ENCODE measurements around the gene SLC49A3. TPM values are rescaled to one million over a fixed set of nuclear protein-coding genes. Genes with fewer than 3 reads are reported as not detected.
"Not testable (repeated sequence)": the region's sequence is repeated elsewhere in the genome, so short reads cannot be mapped to it uniquely, and the experiment has no call there.

SLC49A3 gene
- total RNA-seq, result 1 to 10 TPM; 1.1 to 1.3 TPM

DNA sequence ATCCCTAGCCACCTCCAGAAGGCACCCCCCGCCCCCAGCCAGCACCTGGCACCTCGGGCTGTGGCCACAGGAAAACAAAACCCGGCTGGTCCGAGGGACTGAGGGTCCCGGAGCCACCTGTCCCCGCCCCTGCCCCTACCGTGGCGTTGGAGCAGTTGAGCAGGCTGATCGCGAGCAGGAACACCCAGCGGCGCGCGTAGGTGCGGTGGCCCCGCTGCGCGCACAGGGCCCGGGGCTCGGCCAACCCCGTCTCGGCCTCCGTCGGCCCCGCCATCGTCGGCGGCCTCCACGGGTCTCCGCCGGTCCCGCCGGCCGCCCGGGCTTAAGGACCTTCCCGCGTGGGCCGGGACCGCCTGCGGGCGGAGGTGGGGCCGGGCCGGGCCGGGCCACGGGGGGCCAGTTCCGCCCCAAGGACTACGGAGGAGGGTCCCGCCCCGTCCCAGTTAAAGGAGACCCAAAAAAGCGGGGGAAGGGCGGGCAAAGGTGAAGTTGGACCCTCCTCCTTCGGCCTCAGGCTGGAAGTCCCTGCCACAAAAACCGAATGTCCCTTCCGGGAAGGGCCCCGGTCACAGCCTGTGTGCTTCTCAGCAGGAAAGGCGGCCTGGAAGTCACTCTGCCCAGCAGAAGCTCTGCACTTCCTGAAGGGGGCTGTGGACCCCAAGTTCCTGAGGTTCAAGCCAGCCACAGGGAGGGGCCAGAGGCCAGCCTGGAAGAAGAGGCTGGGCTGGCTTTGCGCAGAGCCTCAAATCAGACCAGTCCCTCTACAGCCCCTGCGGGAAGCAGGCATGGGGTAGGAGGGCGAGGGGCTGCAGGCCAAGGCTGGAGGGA is at the start of gene SLC49A3:
SLC49A3 (minus strand) TSS at position 298 of the 828 bp plus-strand sequence; CDS start at position 274, 24 bp downstream.
- CTCF ChIA-PET, result no interaction called here
- POLR2A ChIA-PET, result no interaction called here

DNA sequence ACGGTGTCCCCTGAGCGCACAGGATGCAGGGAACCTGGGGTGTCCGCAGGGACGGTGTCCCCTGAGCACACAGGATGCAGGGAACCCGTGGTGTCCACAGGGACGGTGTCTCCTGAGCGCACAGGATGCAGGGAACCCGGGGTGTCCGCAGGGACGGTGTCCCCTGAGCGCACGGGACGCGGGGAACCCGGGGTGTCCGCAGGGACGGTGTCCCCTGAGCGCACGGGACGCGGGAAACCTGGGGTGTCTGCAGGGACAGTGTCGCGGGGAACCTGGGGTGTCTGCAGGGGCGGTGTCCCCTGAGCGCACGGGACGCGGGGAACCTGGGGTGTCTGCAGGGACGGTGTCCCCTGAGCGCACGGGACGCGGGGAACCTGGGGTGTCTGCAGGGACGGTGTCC is 47.6 kb upstream of the SLC49A3 start:
- CTCF ChIA-PET, result not testable (repeated sequence)

DNA sequence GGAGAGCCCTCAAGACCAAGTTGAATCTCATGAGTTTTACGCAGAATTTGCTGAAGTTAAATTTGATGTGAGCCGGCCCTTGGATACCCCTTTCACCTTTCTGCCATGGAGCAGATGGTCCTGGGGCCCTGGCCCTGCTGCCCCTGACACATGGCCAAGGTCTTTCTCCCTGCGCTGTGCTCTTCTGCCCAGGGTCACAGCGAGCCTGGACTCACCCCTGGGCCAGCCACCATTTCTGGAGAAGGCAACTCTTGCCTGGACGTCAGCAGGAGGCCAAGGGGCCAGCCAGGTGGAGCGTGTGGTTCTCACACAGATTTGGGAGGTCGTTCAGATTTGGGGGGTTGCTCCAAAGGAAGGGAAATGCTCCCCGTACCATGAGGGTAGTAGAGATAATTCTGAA is 46.6 kb upstream of the SLC49A3 start:
- ChIA-PET CTCF (no interaction called here), POLR2A (no interaction called here)

More for the DNA sequence above, 47.6 kb upstream of the SLC49A3 start:
- POLR2A ChIA-PET, result not testable (repeated sequence)

DNA sequence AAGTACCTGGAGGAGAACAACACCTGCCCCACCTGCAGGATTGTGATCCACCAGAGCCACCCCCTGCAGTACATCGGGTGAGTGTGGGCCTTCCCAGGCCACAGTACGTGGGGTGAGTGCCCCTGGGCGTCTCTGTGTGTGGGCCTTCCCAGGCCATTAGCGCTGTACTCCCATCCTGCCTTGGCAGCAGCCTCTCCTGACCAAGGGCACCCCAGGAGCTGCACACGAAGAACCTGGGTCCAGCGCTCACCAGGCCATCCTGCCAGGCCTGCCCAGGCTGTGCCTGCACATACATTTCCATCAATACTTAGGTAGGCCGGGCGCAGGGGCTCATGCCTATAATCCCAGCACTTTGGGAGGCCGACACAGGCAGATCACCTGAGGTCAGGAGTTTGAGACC is 46.0 kb upstream of the SLC49A3 start:
- CTCF ChIA-PET, result no interaction called here
- POLR2A ChIA-PET, result no interaction called here

DNA sequence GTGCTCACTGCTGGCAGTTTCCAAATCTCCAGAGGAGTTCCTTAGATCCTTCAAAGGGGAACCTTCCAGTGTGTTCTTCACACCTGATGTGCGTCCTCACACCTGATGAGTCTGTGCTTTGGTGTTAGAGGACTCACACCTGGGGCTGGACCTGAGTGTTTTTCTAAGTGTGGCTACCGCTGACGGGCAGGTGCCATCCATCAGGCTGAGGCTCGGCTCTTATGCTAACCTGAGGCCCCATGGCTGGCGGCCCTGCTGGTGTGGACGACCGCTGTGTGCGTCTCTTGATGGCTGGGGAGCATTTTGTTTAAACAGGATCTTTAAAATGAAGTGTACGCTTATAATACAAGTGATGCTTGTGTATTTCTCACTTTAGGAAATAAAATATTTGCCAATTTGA is 45.1 kb upstream of the SLC49A3 start:
- CTCF ChIA-PET, result interaction anchor here (0.9 to 1.2 kb wide), 2 partner anchors 8 to 253 kb away, joined by 4 to 5 read pairs; no protein-coding TSS in a partner anchor
- POLR2A ChIA-PET, result no interaction called here

DNA sequence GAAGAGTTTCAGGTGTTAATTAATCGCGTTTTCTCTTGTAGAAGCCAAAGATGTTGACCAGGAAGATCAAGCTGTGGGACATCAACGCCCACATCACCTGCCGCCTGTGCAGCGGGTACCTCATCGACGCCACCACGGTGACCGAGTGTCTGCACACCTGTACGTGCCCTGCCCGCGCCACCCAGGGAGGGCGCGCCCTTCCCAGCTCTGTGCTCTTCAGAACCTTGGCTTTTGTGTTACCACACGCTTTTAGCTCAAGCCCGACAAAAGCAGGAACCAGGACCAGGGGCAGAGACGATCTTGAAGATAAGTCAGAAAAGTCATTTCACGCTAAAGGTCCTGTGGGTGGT is 44.7 kb upstream of the SLC49A3 start:
- POLR2A ChIA-PET, result no interaction called here
- CTCF ChIA-PET, result interaction anchor here (0.9 to 1.2 kb wide), 2 partner anchors 8 to 254 kb away, joined by 4 to 5 read pairs; no protein-coding TSS in a partner anchor

DNA sequence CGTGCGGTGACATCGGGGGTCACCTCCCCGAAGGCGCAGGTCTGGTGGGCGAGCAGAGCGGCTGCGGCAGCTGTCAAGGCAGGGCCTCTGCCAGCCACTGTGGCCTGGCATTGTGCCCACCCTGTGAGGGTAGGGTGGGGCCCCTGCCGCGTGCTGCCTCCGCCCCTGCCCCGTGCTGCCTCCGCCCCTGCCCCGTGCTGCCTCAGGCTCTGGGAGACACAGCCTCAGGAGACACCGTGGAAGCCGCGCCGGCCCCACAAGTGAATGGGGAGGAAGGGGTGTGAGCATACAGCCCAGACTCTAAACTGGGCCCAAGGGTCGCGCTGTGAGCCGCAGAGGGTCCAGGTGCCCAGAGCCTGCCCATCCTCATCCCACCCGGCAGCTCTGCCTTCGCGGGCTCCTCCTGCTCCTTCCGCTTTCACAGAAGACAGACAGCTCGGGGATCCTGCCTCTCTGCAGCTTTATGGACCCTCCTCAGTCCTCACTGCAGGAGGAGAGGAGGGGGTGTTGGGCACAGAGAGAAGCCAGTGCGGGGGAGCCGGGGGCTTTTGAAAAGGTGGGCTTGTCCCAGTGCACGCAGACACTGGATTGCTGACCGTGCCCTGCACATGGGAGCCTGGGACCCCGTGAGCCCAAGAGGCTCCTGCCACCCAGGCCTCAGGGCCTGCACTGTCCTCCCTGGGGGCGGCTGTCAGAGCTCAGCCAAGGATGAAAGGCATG is 44.1 kb upstream of the SLC49A3 start:
- CTCF ChIA-PET, result interaction anchor here (0.9 to 1.2 kb wide), 2 partner anchors 9 to 254 kb away, joined by 4 to 5 read pairs; no protein-coding TSS in a partner anchor
- POLR2A ChIA-PET, result no interaction called here

DNA sequence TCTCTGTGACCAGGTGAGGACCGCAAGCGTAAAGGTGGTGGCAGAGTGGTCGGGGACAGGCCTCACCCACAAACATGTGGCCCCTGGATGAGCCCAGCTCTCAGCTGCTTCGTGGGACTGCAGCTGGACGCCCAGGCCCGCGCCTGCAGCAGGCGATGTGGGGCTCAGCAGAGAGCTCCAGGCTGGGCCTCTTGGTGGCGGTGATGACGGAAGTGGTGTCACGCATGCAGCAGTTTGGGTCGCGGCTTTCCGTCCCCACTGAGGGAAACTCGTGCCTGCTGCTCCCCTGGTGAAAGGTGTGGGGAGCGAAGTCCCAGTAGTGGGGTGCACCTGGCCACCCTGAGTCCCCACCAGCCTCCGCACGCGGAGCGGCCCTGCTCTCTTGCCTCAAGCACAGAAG is 43.5 kb upstream of the SLC49A3 start:
- ChIA-PET CTCF (no interaction called here), POLR2A (no interaction called here)

DNA sequence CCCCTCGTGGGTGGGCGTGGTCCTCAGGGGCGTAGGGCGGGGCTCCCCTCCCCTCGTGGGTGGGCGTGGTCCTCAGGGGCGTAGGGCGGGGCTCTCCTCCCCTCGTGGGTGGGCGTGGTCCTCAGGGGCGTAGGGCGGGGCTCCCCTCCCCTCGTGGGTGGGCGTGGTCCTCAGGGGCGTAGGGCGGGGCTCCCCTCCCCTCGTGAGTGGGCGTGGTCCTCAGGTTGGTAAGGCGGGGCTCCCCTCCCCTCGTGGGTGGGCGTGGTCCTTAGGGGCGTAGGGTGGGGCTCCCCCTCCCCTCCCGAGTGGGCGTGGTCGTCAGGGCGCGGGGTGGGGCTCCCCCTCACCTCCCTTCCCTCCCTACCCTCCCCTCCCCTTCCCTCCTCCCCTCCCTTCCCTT is 43.0 kb upstream of the SLC49A3 start:
- CTCF ChIA-PET, POLR2A ChIA-PET: not testable (repeated sequence)

DNA sequence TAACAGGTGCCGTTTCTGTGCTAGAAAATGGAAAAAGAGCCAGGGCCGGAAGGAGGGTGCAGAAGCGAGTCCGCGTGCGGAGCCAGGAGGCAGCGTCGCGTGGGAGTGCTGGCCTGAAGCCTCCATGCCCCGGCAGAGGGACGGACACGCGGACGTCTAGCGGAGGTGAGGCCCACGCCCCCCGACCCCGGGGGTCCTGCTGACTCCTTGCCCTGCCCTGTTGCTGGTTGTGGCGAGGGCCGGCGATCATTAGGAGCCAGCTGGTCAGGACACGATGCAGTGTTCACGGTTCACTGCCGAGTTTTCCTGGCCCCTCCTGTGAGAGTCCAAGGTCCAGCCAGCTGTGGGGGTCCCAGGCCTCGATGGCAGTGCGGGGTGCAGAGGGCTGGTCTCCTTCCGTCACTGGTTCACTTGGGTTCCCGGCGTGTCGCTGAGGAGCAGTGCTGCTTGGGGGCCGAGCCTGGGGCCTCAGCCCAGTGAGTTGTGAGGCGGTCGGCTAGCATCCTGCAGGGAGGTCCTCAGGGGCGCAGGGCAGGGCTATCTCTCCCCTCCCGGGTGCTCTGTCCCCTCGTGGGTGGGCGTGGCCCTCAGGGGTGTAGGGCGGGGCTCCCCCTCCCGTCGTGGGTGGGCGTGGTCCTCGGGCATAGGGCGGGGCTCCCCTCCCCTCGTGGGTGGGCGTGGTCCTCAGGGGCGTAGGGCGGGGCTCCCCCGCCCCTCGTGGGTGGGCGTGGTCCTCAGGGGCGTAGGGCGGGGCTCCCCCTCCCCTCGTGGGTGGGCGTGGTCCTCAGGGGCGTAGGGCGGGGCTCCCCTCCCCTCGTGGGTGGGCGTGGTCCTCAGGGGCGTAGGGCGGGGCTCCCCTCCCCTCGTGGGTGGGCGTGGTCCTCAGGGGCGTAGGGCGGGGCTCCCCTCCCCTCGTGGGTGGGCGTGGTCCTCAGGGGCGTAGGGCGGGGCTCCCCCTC is 42.3 kb upstream of the SLC49A3 start:
- POLR2A ChIA-PET, CTCF ChIA-PET: not testable (repeated sequence)

DNA sequence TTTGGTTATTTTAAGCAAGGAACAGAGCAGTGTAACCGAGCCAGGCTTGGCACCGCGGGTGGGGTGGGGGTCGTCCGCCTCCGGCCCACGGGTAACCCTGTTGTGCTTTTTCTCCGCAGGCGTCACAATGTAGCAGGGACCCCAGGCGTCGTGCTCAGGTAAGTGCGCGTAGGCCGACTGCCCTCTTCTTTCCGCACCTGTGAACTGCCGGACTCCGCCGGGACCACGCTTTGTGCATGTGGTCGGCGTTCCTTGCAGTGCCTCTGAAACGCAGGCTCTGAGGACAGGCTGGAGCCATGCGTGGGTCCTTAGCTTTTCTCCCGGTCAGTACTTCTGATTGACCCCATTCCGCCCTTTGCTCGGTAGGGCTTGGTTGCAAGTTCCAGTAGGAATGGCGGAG is 41.6 kb upstream of the SLC49A3 start:
- CTCF ChIA-PET, result no interaction called here
- POLR2A ChIA-PET, result no interaction called here

DNA sequence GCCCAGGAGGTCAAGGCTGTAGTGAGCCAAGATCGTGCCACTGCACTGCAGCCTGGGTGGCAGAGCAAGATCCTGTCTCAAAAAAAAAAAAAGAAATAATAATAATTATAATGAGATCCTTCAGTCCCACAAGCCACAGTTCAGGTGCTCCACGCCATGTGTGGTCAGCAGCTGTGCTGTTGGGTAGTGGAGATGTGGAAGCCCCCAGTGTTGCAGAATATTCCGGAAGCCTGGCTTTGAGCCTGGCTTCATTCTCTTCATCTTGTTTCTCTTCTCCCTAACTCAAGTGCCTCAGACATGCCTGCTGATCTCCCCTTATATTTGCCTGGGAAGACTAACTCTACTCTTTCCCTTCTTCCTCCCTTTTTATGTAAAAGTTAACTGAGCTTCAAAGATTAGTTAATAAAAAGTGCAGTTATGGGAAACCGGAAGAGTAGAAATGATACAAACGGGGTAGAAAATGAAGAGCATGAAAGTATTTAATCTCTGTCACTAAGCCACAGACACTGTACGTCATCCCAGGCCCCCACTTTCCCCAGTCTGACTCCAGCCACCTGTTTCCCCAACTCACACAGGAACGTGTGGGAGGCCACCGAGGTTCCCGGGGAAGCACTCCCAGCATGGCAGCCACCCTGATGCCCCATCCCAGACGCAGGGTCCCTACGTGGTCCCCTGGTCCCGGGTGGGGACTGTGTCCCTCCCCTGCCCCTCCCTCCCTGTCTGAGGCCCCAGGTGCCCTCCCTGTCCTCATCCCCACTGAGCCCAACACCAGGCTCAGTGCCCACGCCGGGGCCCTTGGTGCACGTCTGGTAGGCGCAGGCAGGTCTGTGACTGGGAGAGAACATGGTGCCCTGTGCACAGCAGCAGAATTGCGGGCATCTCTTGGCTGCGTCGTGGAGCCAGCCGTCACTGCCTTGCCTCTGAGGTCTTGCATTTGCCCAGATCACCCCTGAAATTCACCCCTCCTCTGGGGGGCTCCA is 40.7 kb upstream of the SLC49A3 start:
- ChIA-PET CTCF (no interaction called here), POLR2A (no interaction called here)

DNA sequence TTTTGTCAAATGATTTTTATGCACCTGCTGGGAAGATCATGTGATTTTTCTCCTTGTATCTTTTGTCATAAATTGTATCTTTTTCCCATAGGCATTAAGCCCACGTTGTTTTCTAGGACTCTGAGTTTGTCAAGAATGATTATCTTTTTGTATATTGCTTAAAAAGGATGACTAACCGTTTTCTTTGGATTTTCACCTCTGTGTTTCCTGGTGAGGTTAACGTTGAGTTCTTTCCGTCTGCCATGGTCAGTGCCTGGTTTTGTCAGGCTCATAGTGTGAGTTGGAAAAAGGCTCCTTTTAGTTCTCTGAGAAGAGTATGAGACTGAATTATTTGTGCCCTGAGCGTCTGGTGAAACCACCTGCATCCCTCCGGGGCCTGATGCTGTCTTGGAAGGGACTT is 38.6 kb upstream of the SLC49A3 start:
- POLR2A ChIA-PET, result no interaction called here
- CTCF ChIA-PET, result no interaction called here

DNA sequence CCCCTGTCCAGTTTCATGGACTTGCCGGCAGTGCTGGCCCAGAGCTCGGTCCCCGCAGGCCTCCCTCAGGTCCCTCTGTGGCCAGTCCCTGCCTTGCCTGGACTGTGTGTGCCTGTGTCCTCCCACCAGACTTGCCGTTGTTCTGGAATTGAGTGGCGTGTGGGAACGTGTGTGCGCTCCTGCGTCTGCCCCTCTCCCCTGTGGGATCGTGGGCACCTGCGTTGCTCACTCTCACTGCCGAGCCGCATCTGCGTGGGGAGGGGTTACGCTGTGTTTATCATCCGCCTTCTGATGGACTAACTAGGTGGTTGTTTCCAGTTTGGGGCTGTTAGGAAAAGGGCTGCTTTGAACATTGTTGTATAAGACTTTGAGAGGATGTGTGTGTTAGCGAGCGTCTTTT is 37.9 kb upstream of the SLC49A3 start:
- CTCF ChIA-PET, result no interaction called here

DNA sequence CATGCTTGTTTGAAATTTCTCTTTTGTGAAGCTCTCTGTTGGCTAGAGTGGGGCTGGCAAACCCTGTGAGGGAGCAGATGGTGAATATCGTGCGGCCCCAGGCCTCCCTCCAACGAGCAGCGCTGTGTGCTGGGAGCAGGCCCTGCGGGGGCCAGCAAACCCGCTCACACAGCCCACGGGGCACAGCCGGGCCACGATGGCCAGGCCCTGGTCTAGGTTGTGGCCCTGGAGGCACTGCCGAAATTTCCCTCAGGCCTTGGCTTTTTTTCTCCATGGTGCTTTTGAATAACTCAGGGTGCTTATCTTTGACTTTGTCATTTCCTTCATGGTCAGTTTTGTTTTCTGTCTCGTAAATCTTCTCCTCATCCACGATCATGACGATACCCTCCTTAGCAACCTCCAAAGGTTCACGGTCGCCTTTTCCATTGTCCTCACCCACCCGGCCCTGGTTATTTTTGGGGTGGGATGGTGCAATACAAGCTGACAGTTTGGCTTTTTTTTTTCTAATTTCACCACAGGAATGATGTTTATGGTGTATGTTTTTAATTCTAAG is 37.4 kb upstream of the SLC49A3 start:
- ChIA-PET POLR2A (interaction anchor here (0.7 kb wide), 1 partner anchor 55 kb away, joined by 3 read pairs; no protein-coding TSS in a partner anchor), CTCF (no interaction called here)

More for the DNA sequence above, 37.9 kb upstream of the SLC49A3 start:
- POLR2A ChIA-PET, result interaction anchor here (0.7 kb wide), 1 partner anchor 56 kb away, joined by 3 read pairs; no protein-coding TSS in a partner anchor

DNA sequence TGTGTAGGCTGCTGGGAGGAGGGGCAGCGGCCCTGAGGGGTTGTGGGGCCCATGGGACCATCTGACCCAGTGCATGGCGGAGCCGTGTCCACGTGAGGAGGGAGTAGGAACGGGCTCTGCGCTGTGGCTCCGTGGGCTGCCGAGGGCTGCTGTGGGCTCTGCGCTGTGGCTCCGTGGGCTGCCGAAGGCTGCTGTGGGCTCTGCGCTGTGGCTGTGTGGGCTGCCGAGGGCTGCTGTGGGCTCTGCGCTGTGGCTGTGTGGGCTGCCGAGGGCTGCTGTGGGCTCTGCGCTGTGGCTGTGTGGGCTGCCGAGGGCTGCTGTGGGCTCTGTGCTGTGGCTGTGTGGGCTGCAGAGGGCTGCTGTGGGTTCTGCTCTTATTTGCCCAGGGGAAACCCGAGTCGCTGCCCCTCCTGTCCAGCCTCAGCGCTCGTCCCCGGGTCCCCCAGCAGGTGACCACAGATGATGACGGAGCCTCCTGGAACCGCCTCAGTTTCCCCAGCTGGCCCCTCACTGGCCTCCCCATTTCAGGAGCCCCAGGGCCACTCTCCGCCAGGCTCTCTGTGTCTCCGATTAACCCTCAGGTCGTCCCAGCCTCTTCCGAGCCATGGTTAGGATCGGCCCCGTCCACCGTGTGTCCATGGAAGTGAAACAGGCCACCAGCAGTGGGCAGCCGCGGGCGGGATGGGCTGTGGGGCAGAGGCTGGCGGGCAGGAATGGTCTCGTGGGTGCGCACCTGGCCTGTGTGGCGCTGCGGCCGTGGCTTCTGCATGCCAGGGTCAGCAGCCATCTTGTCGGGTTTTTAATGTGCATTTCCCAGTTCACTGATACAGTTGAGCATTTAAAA is 36.7 kb upstream of the SLC49A3 start:
- CTCF ChIA-PET, result no interaction called here
- POLR2A ChIA-PET, result interaction anchor here (0.7 kb wide), 1 partner anchor 55 kb away, joined by 3 read pairs; no protein-coding TSS in a partner anchor

DNA sequence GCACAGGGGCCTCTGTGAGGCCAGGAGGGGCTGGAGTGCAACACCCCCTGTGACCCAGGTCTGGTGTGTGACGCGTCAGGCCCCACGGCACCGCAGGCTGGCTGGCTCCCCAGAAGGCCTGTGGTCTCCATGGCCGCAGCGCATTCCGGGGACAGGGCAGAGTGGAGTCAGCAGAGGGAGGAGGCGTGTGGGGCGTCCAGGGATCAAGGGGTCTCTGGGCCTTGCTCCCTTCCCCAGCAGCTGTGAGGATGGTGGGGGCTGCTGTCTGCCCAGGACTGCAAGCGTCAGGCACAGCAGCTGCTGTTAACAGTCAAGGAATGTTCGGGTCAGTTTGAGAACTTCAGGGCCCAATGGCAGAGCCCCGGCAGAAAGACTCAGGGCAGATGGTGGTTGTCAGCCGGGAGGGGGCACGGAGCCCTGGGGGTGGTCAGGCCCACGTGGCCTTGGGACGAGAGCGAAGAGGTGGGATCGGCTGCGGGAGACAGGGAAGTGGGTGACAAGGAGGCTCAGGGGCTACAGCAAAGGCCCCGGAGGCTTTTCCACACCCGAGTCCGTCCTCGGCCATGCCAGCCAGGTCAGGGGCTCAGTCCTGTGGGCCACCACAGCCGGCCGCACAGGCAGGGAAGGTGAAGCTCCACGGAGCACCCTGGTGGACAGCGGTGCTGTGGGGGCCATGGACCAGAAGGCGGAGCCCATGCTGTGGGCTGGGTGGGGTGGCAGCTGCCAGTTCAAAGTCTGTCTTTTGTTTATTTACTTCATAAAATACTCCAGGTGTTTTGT is 35.0 kb upstream of the SLC49A3 start:
- CTCF ChIA-PET, result interaction anchor here (1.2 kb wide), 1 partner anchor 18 kb away, joined by 3 read pairs; no protein-coding TSS in a partner anchor
- POLR2A ChIA-PET, result no interaction called here
